RPMI7951 (cell line): ENCODE measurements around the gene PBXIP1. TPM values are rescaled to one million over a fixed set of nuclear protein-coding genes. Genes with fewer than 3 reads are reported as not detected.
"Not testable (repeated sequence)": the region's sequence is repeated elsewhere in the genome, so short reads cannot be mapped to it uniquely, and the experiment has no call there.

Source experiments
- DNase-seq: peaks from one replicate; pipeline ENCODE4 v3.0.0-alpha.2; 2012; ENCODE audit warnings: low read depth
- total RNA-seq: library from RNA; depleted of rRNA; stranded (reverse); fragments of >200 nt; shearing (Covaris generic); gene quantifications from 2 replicates; pipeline ENCODE4 v1.2.3, GENCODE V29; 2014

PBXIP1 gene
- total RNA-seq, 1 experiment from 2014 or later = 14.7 TPM

- DNase-seq = no peak
Observed at GRCh38 chr1:154994269-154994587, 38.3 kb upstream of the PBXIP1 start.

- no peak for DNase-seq
Observed at GRCh38 chr1:154993572-154994268, 37.8 kb upstream of the PBXIP1 start, which contains the start of gene LENEP. TSS of gene LENEP (plus strand) at chr1:154993586. CDS start at chr1:154993608, 22 bp downstream.

- no peak for DNase-seq
Observed at GRCh38 chr1:154992721-154993571, 37.0 kb upstream of the PBXIP1 start.

- no peak for DNase-seq
Observed at GRCh38 chr1:154990276-154990675, 34.4 kb upstream of the PBXIP1 start.

- DNase-seq = no peak
Observed at GRCh38 chr1:154989195-154989860, 33.4 kb upstream of the PBXIP1 start.

- DNase-seq = no peak
Observed at GRCh38 chr1:154988058-154988954, 32.4 kb upstream of the PBXIP1 start.

GRCh38 chr1:154987326-154987725 is 31.4 kb upstream of the PBXIP1 start:
- DNase-seq = no peak

GRCh38 chr1:154986736-154987135 is 30.8 kb upstream of the PBXIP1 start:
- not testable (repeated sequence) for DNase-seq

GRCh38 chr1:154983776-154984466 is 28.0 kb upstream of the PBXIP1 start:
- no peak for DNase-seq

GRCh38 chr1:154982897-154983648 is 27.2 kb upstream of the PBXIP1 start, which contains the start of gene FLAD1:
TSS of gene FLAD1 (plus strand) at chr1:154983344. CDS start at chr1:154983695, 351 bp downstream.
- DNase-seq = peak; percentile 100

- no peak for DNase-seq
Observed at GRCh38 chr1:154982341-154982740, 26.4 kb upstream of the PBXIP1 start.

- no peak for DNase-seq
Observed at GRCh38 chr1:154978360-154978759, 22.5 kb upstream of the PBXIP1 start.

GRCh38 chr1:154977762-154978161 is 21.9 kb upstream of the PBXIP1 start:
- not testable (repeated sequence) for DNase-seq

- peak; percentile 56 for DNase-seq
Observed at GRCh38 chr1:154975409-154976059, 19.6 kb upstream of the PBXIP1 start.

- peak; percentile 92 for DNase-seq
Observed at GRCh38 chr1:154974808-154975408, 19.0 kb upstream of the PBXIP1 start.

- peak; percentile 100 for DNase-seq
Observed at GRCh38 chr1:154974102-154974807, 18.4 kb upstream of the PBXIP1 start, which contains the start of gene CKS1B. TSS of gene CKS1B (plus strand) at chr1:154974681. CDS start at chr1:154974746, 65 bp downstream.

GRCh38 chr1:154973344-154974101 is 17.6 kb upstream of the PBXIP1 start:
- peak; percentile 98 for DNase-seq
